GM18867 (cell line): ENCODE results near the gene CDS2.
"Not testable (repeated sequence)": the region's sequence is repeated elsewhere in the genome, so short reads cannot be mapped to it uniquely, and the experiment has no call there.

Experiments
- ATAC-seq: cut with Tn5 transposase; IDR thresholded peaks from one replicate; pipeline ENCODE4 v1.9.1; 2021; ENCODE audit warnings: mild to moderate bottlenecking, moderate library complexity; ENCODE audit not compliant: unreplicated experiment

CDS2 gene

GRCh38 chr20:5126512-5127203 lies at the start of gene CDS2:
CDS2 (plus strand) TSS chr20:5127008; CDS start chr20:5127093, 85 bp downstream.
- peak; percentile 89 for ATAC-seq

DNA sequence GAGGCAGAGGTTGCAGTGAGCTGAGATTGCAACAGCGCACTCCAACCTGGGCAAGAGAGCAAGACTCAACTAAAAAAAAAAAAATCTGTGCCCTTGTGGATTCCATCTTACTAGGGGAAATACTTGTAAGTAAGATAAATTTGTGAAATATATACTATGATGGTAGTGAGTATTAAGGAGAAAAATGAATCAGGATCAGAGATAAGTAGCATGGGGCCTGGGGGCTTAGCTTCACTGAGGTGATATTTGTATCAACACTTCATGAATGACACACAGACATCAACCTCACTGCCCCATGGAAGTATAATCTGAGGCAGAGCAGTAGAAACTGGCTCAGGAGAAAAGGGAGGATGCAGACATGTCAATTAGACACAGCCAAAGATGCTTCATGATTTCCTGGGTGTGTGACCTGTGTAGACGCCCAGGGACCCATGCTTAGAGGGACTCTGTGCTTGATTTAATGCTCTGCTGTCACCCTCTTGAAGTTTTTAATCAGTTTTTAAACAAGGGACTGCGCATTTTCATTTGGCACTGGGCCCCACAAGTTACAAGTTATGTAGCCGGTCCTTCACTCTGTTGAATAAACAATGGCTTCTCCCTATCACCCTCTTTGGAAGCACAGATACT lies 48.9 kb upstream of the CDS2 start:
- peak; percentile 6 for ATAC-seq

DNA sequence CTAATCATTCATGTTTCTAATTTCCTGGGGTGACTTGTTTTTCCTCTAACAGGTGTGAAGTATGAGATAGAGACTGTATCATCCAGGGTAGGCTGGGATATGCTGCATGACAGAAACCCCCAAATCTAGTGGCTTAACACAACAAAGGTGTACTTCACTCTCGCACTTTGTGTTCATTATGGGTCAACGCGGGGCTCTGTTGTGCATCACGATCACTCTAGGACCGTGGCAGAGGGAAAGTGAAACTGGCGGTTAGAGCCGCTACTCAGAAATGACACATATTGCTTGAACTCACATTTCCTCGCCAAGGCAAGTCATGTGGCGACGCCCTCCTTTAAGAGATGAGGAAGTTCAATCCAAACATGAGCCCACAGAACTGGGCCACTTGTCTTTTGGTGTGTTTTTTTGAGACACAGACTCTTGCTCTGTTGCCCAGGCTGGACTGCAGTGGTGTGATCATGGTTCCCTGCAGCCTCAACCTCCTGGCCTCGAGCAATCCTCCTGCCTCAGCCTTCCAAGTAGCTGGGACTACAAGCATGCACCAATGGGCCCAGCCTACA lies 48.3 kb upstream of the CDS2 start:
- peak; percentile 94 for ATAC-seq

GRCh38 chr20:5080384-5080877 lies 46.4 kb upstream of the CDS2 start:
- ATAC-seq: peak; percentile 31

- ATAC-seq: no peak
Measured at GRCh38 chr20:5085380-5085779, 41.4 kb upstream of the CDS2 start.

- ATAC-seq: no peak
Measured at GRCh38 chr20:5088688-5089087, 38.1 kb upstream of the CDS2 start.

GRCh38 chr20:5090191-5090590 lies 36.6 kb upstream of the CDS2 start:
- peak; percentile 58 for ATAC-seq

DNA sequence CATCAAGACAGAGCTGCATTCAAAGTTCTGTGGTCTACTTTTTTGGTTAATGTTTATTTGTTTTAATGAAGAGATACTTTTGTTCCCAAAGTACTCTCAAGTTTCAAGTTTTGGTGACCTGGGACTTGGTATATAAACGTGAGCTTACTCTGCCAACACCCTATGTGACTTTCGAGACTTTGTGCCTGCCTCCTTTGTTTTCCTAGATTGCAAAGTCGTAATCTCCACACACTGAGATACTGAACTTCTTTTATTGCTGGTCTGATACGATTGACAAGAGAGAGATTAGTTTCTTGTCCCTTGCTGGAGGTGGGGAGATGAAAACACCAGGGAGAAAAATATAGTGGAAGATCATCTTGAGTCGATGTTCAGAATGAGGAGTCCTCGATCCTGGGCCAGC lies 34.9 kb upstream of the CDS2 start:
- no peak for ATAC-seq

DNA sequence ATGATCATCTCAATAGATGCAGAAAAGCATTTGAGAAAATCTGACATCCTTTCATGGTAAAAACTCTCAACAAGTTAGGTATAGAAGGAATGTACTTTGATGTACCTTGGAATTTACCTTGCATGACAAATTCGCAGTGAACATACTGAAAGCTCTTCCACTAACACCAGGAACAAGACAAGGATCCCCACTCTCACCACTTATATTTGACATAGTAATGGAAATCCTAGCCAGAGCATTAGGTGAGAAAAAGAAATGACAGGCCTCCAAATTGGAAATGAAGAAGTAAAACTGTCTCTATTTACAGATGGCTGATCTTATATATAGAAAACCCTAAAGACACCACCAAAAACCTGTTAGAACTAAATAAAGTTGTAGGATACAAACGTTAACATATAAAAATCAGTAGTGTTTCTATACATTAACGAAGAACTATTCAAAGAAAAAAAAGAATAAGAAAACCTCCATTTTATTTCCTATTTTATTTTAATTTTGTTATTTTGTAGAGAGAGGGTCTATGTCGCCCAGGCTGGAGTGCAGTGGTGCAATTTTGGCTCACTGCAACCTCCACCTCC lies 34.0 kb upstream of the CDS2 start:
- no peak for ATAC-seq

DNA sequence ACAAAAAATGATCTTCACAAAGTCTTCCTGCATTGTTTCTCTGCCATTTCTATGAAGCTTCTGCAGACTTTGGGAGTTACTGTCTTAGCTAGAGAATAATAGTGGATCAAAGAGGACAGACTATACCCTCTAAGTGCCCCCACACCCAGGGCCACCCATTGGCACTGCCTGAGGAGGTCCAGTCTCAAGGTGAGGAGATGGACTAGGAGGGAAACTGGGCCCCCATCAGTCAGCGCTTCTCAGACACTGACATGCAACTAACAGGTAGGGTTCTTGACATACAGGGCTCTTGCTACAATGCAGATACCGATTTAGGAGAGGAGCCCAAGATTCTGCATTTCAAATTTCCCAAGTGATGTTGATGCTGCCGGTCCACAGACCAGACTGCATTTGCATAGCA lies 31.4 kb upstream of the CDS2 start:
- ATAC-seq: no peak

GRCh38 chr20:5095931-5096330 lies 30.9 kb upstream of the CDS2 start:
- no peak for ATAC-seq

GRCh38 chr20:5096463-5096862 lies 30.3 kb upstream of the CDS2 start:
- ATAC-seq: no peak

DNA sequence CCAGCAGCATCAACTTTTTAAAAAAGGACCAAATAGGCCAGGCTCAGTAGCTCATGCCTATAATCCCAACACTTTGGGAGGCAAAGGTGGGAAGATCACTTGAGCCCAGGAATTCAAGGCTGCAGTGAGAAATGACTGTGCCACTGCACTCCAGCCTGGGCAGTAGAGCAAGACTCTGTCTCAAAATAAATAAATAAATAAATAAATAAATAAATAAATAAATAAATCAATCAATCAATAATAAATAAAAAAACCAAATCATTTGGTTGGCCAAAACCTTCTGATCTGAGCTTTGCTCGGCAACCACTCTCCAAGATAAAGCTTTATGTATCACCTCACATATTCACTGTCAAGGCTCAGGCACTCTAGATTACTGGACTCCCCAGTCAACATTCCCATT lies 27.8 kb upstream of the CDS2 start:
- not testable (repeated sequence) for ATAC-seq

GRCh38 chr20:5099909-5100308 lies 26.9 kb upstream of the CDS2 start:
- ATAC-seq: not testable (repeated sequence)

DNA sequence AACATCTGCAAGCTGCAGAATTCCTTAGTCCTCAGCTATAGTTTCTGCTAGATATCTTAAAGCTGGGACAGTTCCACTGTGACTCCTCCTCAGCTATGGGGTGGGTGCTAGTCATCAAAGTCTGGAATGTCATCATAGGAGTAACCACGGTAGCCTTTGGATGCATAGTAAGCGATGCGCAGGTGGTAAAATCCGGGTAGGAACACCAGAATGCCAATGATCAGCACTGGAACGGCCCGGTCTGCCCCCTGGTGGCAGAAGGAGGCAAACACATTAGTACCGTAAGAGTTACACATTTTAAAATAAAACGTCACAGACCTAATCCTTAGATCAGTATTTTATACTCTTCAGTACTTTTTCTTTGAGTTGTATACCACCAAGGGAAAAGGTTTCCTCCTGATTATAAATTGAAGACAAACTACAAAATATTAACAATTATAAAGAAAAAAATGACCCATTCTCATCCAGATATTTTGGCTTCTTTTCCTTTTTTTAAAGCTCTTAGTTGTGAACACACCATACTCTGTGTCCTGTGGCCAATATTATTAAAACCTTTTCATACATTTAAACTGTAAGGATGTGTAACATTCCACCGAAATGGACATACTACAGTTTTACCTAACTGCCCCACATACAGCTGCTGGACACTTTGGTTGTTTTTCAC lies 26.0 kb upstream of the CDS2 start:
- no peak for ATAC-seq

GRCh38 chr20:5104479-5104878 lies 22.3 kb upstream of the CDS2 start:
- ATAC-seq: no peak

DNA sequence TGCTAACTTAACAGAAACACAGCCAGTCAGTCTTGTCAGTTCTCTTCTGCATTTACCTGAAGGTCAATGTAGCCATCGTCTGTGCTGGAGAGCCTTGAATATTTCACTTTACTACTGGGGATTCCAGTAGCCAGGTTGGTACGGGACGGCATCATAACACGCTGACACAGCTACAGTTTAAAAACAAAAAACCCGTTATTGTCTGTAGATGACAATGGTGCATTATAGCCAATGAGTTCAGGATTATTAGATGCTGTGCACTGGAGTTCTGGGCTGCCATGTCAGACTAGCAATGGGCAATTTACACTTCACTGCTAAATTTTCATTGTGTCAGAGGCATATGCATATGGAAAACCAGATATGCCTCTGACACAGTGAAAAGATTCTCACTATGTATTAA lies 17.5 kb upstream of the CDS2 start:
- ATAC-seq: no peak

DNA sequence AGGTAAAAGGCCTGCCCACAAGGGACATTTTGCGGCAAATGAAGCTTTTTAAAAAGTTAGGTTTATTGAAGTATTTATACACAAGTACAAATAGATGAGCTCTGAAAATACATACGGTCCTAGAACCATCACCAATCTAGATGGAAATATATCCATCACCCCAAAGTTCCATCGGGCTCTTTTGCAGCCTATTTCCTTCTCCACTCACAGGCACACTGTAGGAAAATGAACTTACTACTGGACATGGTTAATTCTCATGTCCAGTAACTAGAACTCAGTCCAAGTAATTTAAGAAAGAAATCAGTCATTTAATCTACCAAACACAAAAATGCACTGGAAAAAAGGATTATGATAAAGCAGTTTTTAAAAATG lies 13.2 kb upstream of the CDS2 start:
- ATAC-seq: no peak

DNA sequence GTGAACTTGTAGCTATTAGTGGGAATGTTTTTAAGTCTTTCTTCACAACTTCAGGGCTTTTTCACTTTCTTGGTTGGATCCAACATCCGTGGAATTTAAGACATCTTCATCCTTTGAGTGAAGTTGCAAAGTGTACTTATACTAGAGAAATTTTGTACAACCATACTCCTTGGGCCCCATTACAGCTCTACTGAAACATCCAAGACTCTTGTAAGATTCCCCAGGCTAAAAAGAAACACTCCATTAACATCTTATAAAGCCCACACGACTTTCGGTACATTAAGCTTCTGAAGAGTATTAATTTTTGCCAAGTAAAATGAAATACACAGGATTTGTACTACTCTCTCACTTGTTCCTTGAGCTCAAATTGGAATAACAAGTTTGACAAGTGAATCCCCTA lies 12.4 kb upstream of the CDS2 start:
- no peak for ATAC-seq

DNA sequence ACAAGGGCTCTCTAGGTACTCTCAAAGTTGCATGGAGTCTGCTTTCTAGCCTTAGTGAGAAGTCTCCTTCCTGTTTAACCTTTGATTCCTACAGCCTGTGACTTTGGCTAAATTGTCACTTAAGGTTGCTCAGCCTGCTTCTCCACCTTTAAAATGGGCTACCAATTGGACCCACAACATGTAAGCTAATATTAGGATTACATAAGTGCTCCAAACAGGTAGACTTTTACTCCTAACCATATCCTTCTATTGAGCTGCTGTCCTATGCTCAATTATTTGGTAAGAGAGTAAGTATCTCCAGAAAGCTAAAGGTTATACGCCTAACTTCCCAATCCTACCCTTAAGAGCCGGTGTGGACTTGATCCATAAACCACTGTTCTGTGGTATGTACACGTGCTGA lies 9.9 kb upstream of the CDS2 start:
- ATAC-seq: no peak
